PC-3 (cell line): ENCODE results near the gene SLC2A4.

Experiments
- EZH2 ChIP-seq: fragments of 300-600 bp; sonication (generic); IDR thresholded peaks from one replicate; pipeline ENCODE4 v1.6.1; 2017; ENCODE audit warnings: antibody characterized with exemption, mild to moderate bottlenecking, low read length; ENCODE audit not compliant: unreplicated experiment
- EZH2phosphoT487 ChIP-seq: fragments of 300-600 bp; sonication (generic); IDR thresholded peaks from 2 replicates; pipeline ENCODE4 v1.6.1; 2018; ENCODE audit warnings: mild to moderate bottlenecking, antibody characterized with exemption, low read length, borderline replicate concordance
- TF ChIP-seq, protein P1 (sequence below): fragments of 300-600 bp; sonication (generic); conservative IDR thresholded peaks from 2 replicates; pipeline ENCODE4 v1.5.1; 2017; ENCODE audit warnings: antibody characterized with exemption, low read depth, mild to moderate bottlenecking, low read length

DNA sequence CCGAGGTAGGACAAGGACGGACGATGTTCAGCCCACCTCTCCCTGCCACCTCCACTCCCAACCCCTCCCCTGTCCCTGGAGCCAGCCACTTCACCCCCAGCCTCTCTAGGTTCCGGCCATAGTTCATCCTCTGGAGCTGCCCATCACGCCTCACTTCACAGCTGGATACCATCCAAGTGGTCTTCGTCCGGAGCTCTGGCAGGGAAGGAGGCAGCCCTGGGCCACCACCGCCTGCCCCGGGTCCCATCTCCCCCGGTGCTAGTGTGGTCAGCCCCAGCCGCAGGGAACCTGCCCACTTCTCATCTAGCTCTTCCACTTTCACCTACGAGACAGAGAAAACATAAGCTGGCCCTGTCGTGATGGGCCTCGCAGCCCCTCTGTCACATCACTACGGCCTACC lies 39.9 kb downstream of the SLC2A4 start:
- TF ChIP-seq, protein P1, sequence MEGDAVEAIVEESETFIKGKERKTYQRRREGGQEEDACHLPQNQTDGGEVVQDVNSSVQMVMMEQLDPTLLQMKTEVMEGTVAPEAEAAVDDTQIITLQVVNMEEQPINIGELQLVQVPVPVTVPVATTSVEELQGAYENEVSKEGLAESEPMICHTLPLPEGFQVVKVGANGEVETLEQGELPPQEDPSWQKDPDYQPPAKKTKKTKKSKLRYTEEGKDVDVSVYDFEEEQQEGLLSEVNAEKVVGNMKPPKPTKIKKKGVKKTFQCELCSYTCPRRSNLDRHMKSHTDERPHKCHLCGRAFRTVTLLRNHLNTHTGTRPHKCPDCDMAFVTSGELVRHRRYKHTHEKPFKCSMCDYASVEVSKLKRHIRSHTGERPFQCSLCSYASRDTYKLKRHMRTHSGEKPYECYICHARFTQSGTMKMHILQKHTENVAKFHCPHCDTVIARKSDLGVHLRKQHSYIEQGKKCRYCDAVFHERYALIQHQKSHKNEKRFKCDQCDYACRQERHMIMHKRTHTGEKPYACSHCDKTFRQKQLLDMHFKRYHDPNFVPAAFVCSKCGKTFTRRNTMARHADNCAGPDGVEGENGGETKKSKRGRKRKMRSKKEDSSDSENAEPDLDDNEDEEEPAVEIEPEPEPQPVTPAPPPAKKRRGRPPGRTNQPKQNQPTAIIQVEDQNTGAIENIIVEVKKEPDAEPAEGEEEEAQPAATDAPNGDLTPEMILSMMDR, result no peak
- TF ChIP-seq EZH2 (no peak), EZH2phosphoT487 (no peak)
